Aorta (tissue), 5 donors: Measurements from ENCODE around the gene SPATA12. TPM values are rescaled to one million over a fixed set of nuclear protein-coding genes. Genes with fewer than 3 reads are reported as not detected.
"Not testable (repeated sequence)": the region's sequence is repeated elsewhere in the genome, so short reads cannot be mapped to it uniquely, and the experiment has no call there.

Experiments used
- ATAC-seq: fragments of 200-7000 bp; cut with Tn5 transposase; one replicate; pipeline ENCODE4 v1.9.1; 2022; ENCODE audit warnings: moderate library complexity; ENCODE audit not compliant: low FRiP score
- DNase-seq, 2 donors: peaks; one replicate each; pipeline ENCODE4 v3.0.0-alpha.2; 2020
- H3K27ac ChIP-seq, 2 donors: one replicate each; pipeline ENCODE4 v1.5.1; 2013; ENCODE audit warnings: low read length in 2 of 2, mild to moderate bottlenecking in 2 of 2, moderate library complexity in 2 of 2, control low read depth in 1 of 2, inconsistent platforms in 1 of 2, low read depth in 1 of 2
- H3K27me3 ChIP-seq, 2 donors: one replicate each; pipeline ENCODE4 v1.6.1; 2013; ENCODE audit warnings: control low read depth in 1 of 2, low read length in 1 of 2, mild to moderate bottlenecking in 1 of 2, moderate library complexity in 1 of 2; ENCODE audit not compliant: insufficient read depth in 2 of 2, control insufficient read depth in 1 of 2
- H3K36me3 ChIP-seq, 2 donors: one replicate each; pipeline ENCODE4 v1.6.1; 2013; ENCODE audit warnings: control low read depth in 1 of 2, low read length in 1 of 2, mild to moderate bottlenecking in 1 of 2; ENCODE audit not compliant: insufficient read depth in 2 of 2, control insufficient read depth in 1 of 2
- H3K4me1 ChIP-seq, 2 donors: one replicate each; pipeline ENCODE4 v1.6.1; 2013; ENCODE audit warnings: low read length in 2 of 2, control low read depth in 1 of 2, mild to moderate bottlenecking in 1 of 2, moderate library complexity in 1 of 2; ENCODE audit not compliant: insufficient read depth in 2 of 2, control insufficient read depth in 1 of 2
- H3K4me3 ChIP-seq, 2 donors: one replicate each; pipeline ENCODE4 v1.5.1; 2013; ENCODE audit warnings: low read length in 2 of 2, control low read depth in 1 of 2, mild to moderate bottlenecking in 1 of 2
- H3K9me3 ChIP-seq: one replicate; pipeline ENCODE4 v1.6.1; 2013; ENCODE audit warnings: mild to moderate bottlenecking, low read length; ENCODE audit not compliant: control insufficient read depth
- WGBS, 2 donors: extraction: QIAGEN DNeasy Blood & Tissue Kit; methylation state at CpG; one replicate each; pipeline ENCODE4 v1.1.7; 2013; 5-methylcytosine and 5-hydroxymethylcytosine counted together
- intact Hi-C, 2 donors: fragments of 100-400 bp; cut with DNase I; formaldehyde crosslinking; loops; one replicate each; pipeline versions ENCODE4 v1.14.2 to v1.15.0; 2022
- polyA plus RNA-seq, 2 donors: library from polyadenylated mRNA; stranded (reverse); fragments of 200-250 nt; gene quantifications; one replicate each; pipeline ENCODE4 v1.2.3, GENCODE V29; 2013
- total RNA-seq, 2 donors: library from RNA; stranded (reverse); fragmentation: NEBNext Ultra II Directional; extraction: Animal tissue kit (Norgen Biotek cat#: 25700); gene quantifications; one replicate each; pipeline ENCODE4 v1.2.1, GENCODE V29; 2021
- donor health status: healthy with polysubstance abuse.
- donor health status: Bipolar disorder and iron deficiency.
- donor health status: DM: no; HTN: no; CAD: no.
- donor health status: DM: no; HTN: no; CAD: no.
- donor health status: DM: yes; HTN: yes; CAD: no.

SPATA12 gene
- total and polyA plus RNA-seq, 4 donors: not detected

- ATAC-seq (no peak), DNase-seq (no peak)
- Histone ChIP-seq H3K4me1 (no peaks in the 10 kb centered on the region), H3K36me3 (no peaks in the 10 kb centered on the region), H3K27ac (no peak overlapping the region), H3K27me3 (no peaks in the 10 kb centered on the region), H3K4me3 (no peak overlapping the region), H3K9me3 (no peaks in the 10 kb centered on the region)
- WGBS, 2 donors: 96 to 97% methylated on average over 6 of the region's 6 CpGs
- intact Hi-C loops: no loop called here
Observed at GRCh38 chr3:57082481-57082880, 22.0 kb downstream of the SPATA12 start.

- not testable (repeated sequence) for H3K9me3 ChIP-seq
Observed at GRCh38 chr3:57083266-57083995, 23.0 kb downstream of the SPATA12 start.

GRCh38 chr3:57085211-57085610 lies 24.7 kb downstream of the SPATA12 start:
- ATAC-seq: no peak
- intact Hi-C loops: no loop called here

More at GRCh38 chr3:57083266-57083995, 23.0 kb downstream of the SPATA12 start:
- H3K27me3 ChIP-seq, H3K27ac ChIP-seq, DNase-seq, intact Hi-C loops, ATAC-seq, H3K4me3 ChIP-seq, H3K36me3 ChIP-seq, H3K4me1 ChIP-seq: not testable (repeated sequence)
- WGBS, 2 donors: 95% methylated on average over 16 of the region's 16 CpGs

GRCh38 chr3:57086201-57086600 lies 25.7 kb downstream of the SPATA12 start:
- ATAC-seq: no peak
- H3K27ac ChIP-seq: no peak overlapping the region
- intact Hi-C loops: no loop called here

More at GRCh38 chr3:57085211-57085610, 24.7 kb downstream of the SPATA12 start:
- H3K9me3 ChIP-seq: no peaks in the 10 kb centered on the region
- no peak overlapping the region for H3K27ac ChIP-seq
- no peaks in the 10 kb centered on the region for H3K27me3 ChIP-seq
- no peak overlapping the region for H3K4me3 ChIP-seq
- WGBS, 2 donors: 93 to 95% methylated on average over 4 of the region's 4 CpGs
- no peak for DNase-seq
- no peaks in the 10 kb centered on the region for H3K4me1 ChIP-seq
- H3K36me3 ChIP-seq: no peaks in the 10 kb centered on the region

GRCh38 chr3:57087361-57088092 lies 27.1 kb downstream of the SPATA12 start:
- H3K27me3 ChIP-seq: no peaks in the 10 kb centered on the region
- WGBS, 2 donors: 96 to 99% methylated on average over 1 of the region's 1 CpG
- no peaks in the 10 kb centered on the region for H3K4me1 ChIP-seq
- no peak overlapping the region for H3K4me3 ChIP-seq
- DNase-seq (no peak), ATAC-seq (no peak)
- H3K27ac ChIP-seq: no peak overlapping the region
- H3K9me3 ChIP-seq: no peaks in the 10 kb centered on the region
- intact Hi-C loops: no loop called here
- no peaks in the 10 kb centered on the region for H3K36me3 ChIP-seq

More at GRCh38 chr3:57086201-57086600, 25.7 kb downstream of the SPATA12 start:
- H3K9me3 ChIP-seq: no peaks in the 10 kb centered on the region
- no peak for DNase-seq
- H3K36me3 ChIP-seq: no peaks in the 10 kb centered on the region
- no peaks in the 10 kb centered on the region for H3K27me3 ChIP-seq
- H3K4me3 ChIP-seq: no peak overlapping the region
- H3K4me1 ChIP-seq: no peaks in the 10 kb centered on the region

- no peak for ATAC-seq
- no peak for DNase-seq
- H3K4me1 ChIP-seq: no peaks in the 10 kb centered on the region
- intact Hi-C loops: no loop called here
- H3K9me3 ChIP-seq: no peaks in the 10 kb centered on the region
- no peak overlapping the region for H3K4me3 ChIP-seq
- no peaks in the 10 kb centered on the region for H3K27me3 ChIP-seq
- H3K27ac ChIP-seq: no peak overlapping the region
- whole genome bisulfite sequencing, 2 donors: 72 to 92% methylated on average over 5 of the region's 5 CpGs
- H3K36me3 ChIP-seq: no peaks in the 10 kb centered on the region
Observed at GRCh38 chr3:57088503-57088902, 28.0 kb downstream of the SPATA12 start.

GRCh38 chr3:57089043-57089442 lies 28.6 kb downstream of the SPATA12 start:
- no peak overlapping the region for H3K27ac ChIP-seq
- 88 to 93% methylated on average over 4 of the region's 4 CpGs for WGBS, 2 donors
- H3K36me3 ChIP-seq: no peaks in the 10 kb centered on the region
- H3K4me1 ChIP-seq: no peaks in the 10 kb centered on the region
- intact Hi-C loops: no loop called here
- no peaks in the 10 kb centered on the region for H3K9me3 ChIP-seq
- no peak for DNase-seq
- no peak for ATAC-seq
- H3K27me3 ChIP-seq: no peaks in the 10 kb centered on the region
- H3K4me3 ChIP-seq: no peak overlapping the region

GRCh38 chr3:57091521-57092273 lies 31.2 kb downstream of the SPATA12 start:
- DNase-seq (no peak), ATAC-seq (no peak)
- intact Hi-C loops: no loop called here
- Histone ChIP-seq H3K27me3 (no peaks in the 10 kb centered on the region), H3K4me1 (no peaks in the 10 kb centered on the region), H3K4me3 (no peak overlapping the region), H3K27ac (no peak overlapping the region), H3K36me3 (peaks cover 0 to 4% of the 10 kb centered on the region in 2 donors), H3K9me3 (no peaks in the 10 kb centered on the region)
- WGBS, 2 donors: 73 to 77% methylated on average over 3 of the region's 3 CpGs
